Activated naive CD4-positive, alpha-beta T cell treated with anti-CD3 and anti-CD28 coated beads, Interleukin-2, amount 50 U/mL, for 16 hours (primary cell): ENCODE results near the gene ARL15.
"Not testable (repeated sequence)": the region's sequence is repeated elsewhere in the genome, so short reads cannot be mapped to it uniquely, and the experiment has no call there.

Source experiments
- DNase-seq: peaks from one replicate; pipeline ENCODE4 v3.0.0-alpha.2; 2020

The ARL15 gene

GRCh38 chr5:54310433-54311175 lies at the start of gene ARL15:
Gene ARL15, minus strand, starts transcription at chr5:54310573.
- DNase-seq, result peak; percentile 97

- DNase-seq, result no peak
These were observed 49.7 kb upstream of the ARL15 start for GRCh38 chr5:54360089-54360488.

GRCh38 chr5:54357408-54358058 lies 47.2 kb upstream of the ARL15 start:
- no peak for DNase-seq

GRCh38 chr5:54353933-54354564 lies 43.7 kb upstream of the ARL15 start:
- DNase-seq, result not testable (repeated sequence)

- not testable (repeated sequence) for DNase-seq
These were observed 42.2 kb upstream of the ARL15 start for GRCh38 chr5:54352580-54352979.

GRCh38 chr5:54347221-54347865 lies 37.0 kb upstream of the ARL15 start:
- DNase-seq, result no peak

- no peak for DNase-seq
These were observed 34.3 kb upstream of the ARL15 start for GRCh38 chr5:54344653-54345052.

GRCh38 chr5:54341971-54342370 lies 31.6 kb upstream of the ARL15 start:
- no peak for DNase-seq

GRCh38 chr5:54337523-54337922 lies 27.1 kb upstream of the ARL15 start:
- DNase-seq, result no peak

GRCh38 chr5:54332720-54333119 lies 22.3 kb upstream of the ARL15 start:
- no peak for DNase-seq

GRCh38 chr5:54329731-54330709 lies 19.6 kb upstream of the ARL15 start:
- no peak for DNase-seq

- no peak for DNase-seq
These were observed 16.4 kb upstream of the ARL15 start for GRCh38 chr5:54326662-54327270.

- no peak for DNase-seq
These were observed 15.4 kb upstream of the ARL15 start for GRCh38 chr5:54325610-54326311.

- DNase-seq, result no peak
These were observed 14.9 kb upstream of the ARL15 start for GRCh38 chr5:54325272-54325609.

- DNase-seq, result no peak
These were observed 14.4 kb upstream of the ARL15 start for GRCh38 chr5:54324651-54325271.

- DNase-seq, result no peak
These were observed 13.1 kb upstream of the ARL15 start for GRCh38 chr5:54323495-54323894.

- no peak for DNase-seq
These were observed 9.9 kb upstream of the ARL15 start for GRCh38 chr5:54320256-54320655.

- DNase-seq, result no peak
These were observed 7.3 kb upstream of the ARL15 start for GRCh38 chr5:54317511-54318260.

- no peak for DNase-seq
These were observed 5.6 kb upstream of the ARL15 start for GRCh38 chr5:54315736-54316528.
